Karpas-422 (cell line): Measurements from ENCODE around the gene SUPT16H. TPM values are rescaled to one million over a fixed set of nuclear protein-coding genes. Genes with fewer than 3 reads are reported as not detected.
"Not testable (repeated sequence)": the region's sequence is repeated elsewhere in the genome, so short reads cannot be mapped to it uniquely, and the experiment has no call there.

ENCODE experiments used
- DNase-seq: peaks from one replicate; pipeline ENCODE4 v3.0.0-alpha.2; 2015
- H2AFZ ChIP-seq: fragments of 200-600 bp; sonication (generic); 2 replicates; pipeline ENCODE4 v1.6.1; 2014; ENCODE audit warnings: antibody characterized with exemption, low read length, mixed read lengths
- H3K27ac ChIP-seq: fragments of 200-600 bp; sonication (generic); 2 replicates; pipeline ENCODE4 v1.5.1; 2014; ENCODE audit warnings: mild to moderate bottlenecking, low read length, moderate library complexity
- H3K27me3 ChIP-seq: fragments of 200-600 bp; sonication (generic); 2 replicates; pipeline ENCODE4 v1.6.1; 2014; ENCODE audit warnings: low read length, mixed read lengths
- H3K36me3 ChIP-seq: fragments of 200-600 bp; sonication (generic); 2 replicates; pipeline ENCODE4 v1.6.1; 2014; ENCODE audit warnings: low read length, mixed read lengths; ENCODE audit not compliant: insufficient read depth
- H3K4me1 ChIP-seq: fragments of 200-600 bp; sonication (generic); 2 replicates; pipeline ENCODE4 v1.6.1; 2014; ENCODE audit warnings: mild to moderate bottlenecking, low read length, mixed read lengths
- H3K4me2 ChIP-seq: fragments of 200-600 bp; sonication (generic); 2 replicates; pipeline ENCODE4 v1.6.1; 2014; ENCODE audit warnings: low read length, low read depth, mild to moderate bottlenecking; ENCODE audit not compliant: poor library complexity, severe bottlenecking
- H3K4me3 ChIP-seq: fragments of 200-600 bp; sonication (generic); 2 replicates; pipeline ENCODE4 v1.5.1; 2014; ENCODE audit warnings: mild to moderate bottlenecking, antibody characterized with exemption, low read length, mixed read lengths
- H3K79me2 ChIP-seq: fragments of 200-600 bp; sonication (generic); 2 replicates; pipeline ENCODE4 v1.6.1; 2014; ENCODE audit warnings: mild to moderate bottlenecking, low read length, mixed read lengths
- H3K9ac ChIP-seq: fragments of 200-600 bp; sonication (generic); 2 replicates; pipeline ENCODE4 v1.6.0; 2014; ENCODE audit warnings: low read length
- H3K9me2 ChIP-seq: fragments of 200-600 bp; sonication (generic), shearing (Covaris generic); replicated peaks from 2 replicates; pipeline ENCODE4 v1.6.0; 2014; ENCODE audit warnings: mild to moderate bottlenecking, low read length, moderate library complexity; ENCODE audit not compliant: insufficient read depth
- H3K9me3 ChIP-seq: fragments of 300-700, 200-600 bp; sonication (generic); 2 replicates; pipeline ENCODE4 v1.6.1; 2014; ENCODE audit warnings: low read length, mixed read lengths
- H4K20me1 ChIP-seq: fragments of 200-600 bp; sonication (generic); 2 replicates; pipeline ENCODE4 v1.6.1; 2014; ENCODE audit warnings: mild to moderate bottlenecking, antibody characterized with exemption, low read length, low read depth; ENCODE audit not compliant: insufficient read depth
- total RNA-seq: library from RNA; depleted of rRNA; stranded (reverse); fragments of >200 nt; shearing (Covaris generic); gene quantifications from 2 replicates; pipeline ENCODE4 v1.2.3, GENCODE V29; 2014; ENCODE audit warnings: low replicate concordance

SUPT16H gene
- total RNA-seq, 1 experiment from 2014 or later = 102 TPM

- Histone ChIP-seq H3K36me3 (peaks cover 44% of the 10 kb centered on the region), H3K4me1 (peaks cover 44% of the 10 kb centered on the region), H3K4me2 (peak overlapping the region; percentile 85), H4K20me1 (peaks cover 20% of the 10 kb centered on the region), H3K27ac (peak overlapping the region; percentile 74), H3K79me2 (peaks cover 57% of the 10 kb centered on the region), H3K4me3 (peak overlapping the region; percentile 83), H2AFZ (no peak overlapping the region), H3K9me2 (no peaks in the 10 kb centered on the region), H3K9me3 (no peaks in the 10 kb centered on the region), H3K27me3 (no peaks in the 10 kb centered on the region), H3K9ac (peak overlapping the region; percentile 87)
- DNase-seq = peak; percentile 87
Measured at GRCh38 chr14:21382886-21383847, 652 bp downstream of the SUPT16H start.

- DNase-seq = peak; percentile 65
- Histone ChIP-seq H3K4me2 (peak overlapping the region; percentile 85), H3K4me1 (peaks cover 44% of the 10 kb centered on the region), H3K4me3 (peak overlapping the region; percentile 83), H3K79me2 (peaks cover 68% of the 10 kb centered on the region), H3K27ac (peak overlapping the region; percentile 74), H3K36me3 (peaks cover 48% of the 10 kb centered on the region), H4K20me1 (peaks cover 31% of the 10 kb centered on the region), H3K27me3 (no peaks in the 10 kb centered on the region), H2AFZ (no peak overlapping the region), H3K9ac (peak overlapping the region; percentile 87), H3K9me2 (no peaks in the 10 kb centered on the region), H3K9me3 (no peaks in the 10 kb centered on the region)
Measured at GRCh38 chr14:21382095-21382494, 1.7 kb downstream of the SUPT16H start.

- no peaks in the 10 kb centered on the region for H3K9me3 ChIP-seq
- H3K36me3 ChIP-seq = peaks cover 58% of the 10 kb centered on the region; the same call in 1 of the 2 replicates
- H3K9ac ChIP-seq = no peak overlapping the region
- peaks cover 53% of the 10 kb centered on the region for H4K20me1 ChIP-seq
- H3K79me2 ChIP-seq = peaks cover 95% of the 10 kb centered on the region
- no peak overlapping the region for H3K4me2 ChIP-seq
- H3K4me1 ChIP-seq = peaks cover 27% of the 10 kb centered on the region
- no peak overlapping the region for H3K27ac ChIP-seq
- no peak for DNase-seq
- no peak overlapping the region for H3K4me3 ChIP-seq
- no peak overlapping the region for H2AFZ ChIP-seq
- H3K9me2 ChIP-seq = no peaks in the 10 kb centered on the region
- H3K27me3 ChIP-seq = no peaks in the 10 kb centered on the region
Measured at GRCh38 chr14:21379338-21379737, 4.5 kb downstream of the SUPT16H start.

GRCh38 chr14:21373980-21374379, 9.8 kb downstream of the SUPT16H start:
- peaks cover 84% of the 10 kb centered on the region; the same call in 1 of the 2 replicates for H3K36me3 ChIP-seq

GRCh38 chr14:21372814-21373213, 11.0 kb downstream of the SUPT16H start:
- not testable (repeated sequence) for H3K4me3 ChIP-seq, H3K9me3 ChIP-seq, H3K9me2 ChIP-seq, H3K4me1 ChIP-seq, H2AFZ ChIP-seq, H3K4me2 ChIP-seq, DNase-seq, H3K27ac ChIP-seq, H3K27me3 ChIP-seq, H3K9ac ChIP-seq
- Histone ChIP-seq H4K20me1 (peaks cover 47% of the 10 kb centered on the region), H3K36me3 (peaks cover 84% of the 10 kb centered on the region; the same call in 1 of the 2 replicates), H3K79me2 (peaks cover 73% of the 10 kb centered on the region)

More at GRCh38 chr14:21373980-21374379, 9.8 kb downstream of the SUPT16H start:
- no peaks in the 10 kb centered on the region for H3K27me3 ChIP-seq
- no peak overlapping the region for H3K4me2 ChIP-seq
- H3K9me3 ChIP-seq = no peaks in the 10 kb centered on the region
- H3K9me2 ChIP-seq = no peaks in the 10 kb centered on the region
- H4K20me1 ChIP-seq = peaks cover 54% of the 10 kb centered on the region
- H3K4me3 ChIP-seq = no peak overlapping the region
- peaks cover 77% of the 10 kb centered on the region for H3K79me2 ChIP-seq
- H3K4me1 ChIP-seq = no peaks in the 10 kb centered on the region
- no peak for DNase-seq
- no peak overlapping the region for H3K27ac ChIP-seq
- H2AFZ ChIP-seq = no peak overlapping the region
- H3K9ac ChIP-seq = no peak overlapping the region

- Histone ChIP-seq H3K79me2 (peaks cover 46% of the 10 kb centered on the region), H3K27me3 (no peaks in the 10 kb centered on the region), H3K27ac (no peak overlapping the region), H3K4me3 (no peak overlapping the region), H3K9ac (no peak overlapping the region), H3K4me1 (no peaks in the 10 kb centered on the region), H2AFZ (no peak overlapping the region), H3K9me2 (no peaks in the 10 kb centered on the region), H3K9me3 (no peaks in the 10 kb centered on the region), H3K4me2 (no peak overlapping the region), H3K36me3 (peaks cover 88% of the 10 kb centered on the region), H4K20me1 (peaks cover 24% of the 10 kb centered on the region)
- DNase-seq = no peak
Measured at GRCh38 chr14:21369949-21370679, 13.7 kb downstream of the SUPT16H start.

- Histone ChIP-seq H3K4me3 (no peak overlapping the region), H3K9ac (no peak overlapping the region), H3K36me3 (peaks cover 96% of the 10 kb centered on the region), H3K79me2 (peaks cover 24% of the 10 kb centered on the region), H4K20me1 (peaks cover 13% of the 10 kb centered on the region), H3K9me3 (no peaks in the 10 kb centered on the region), H3K27me3 (no peaks in the 10 kb centered on the region), H2AFZ (no peak overlapping the region), H3K4me2 (no peak overlapping the region), H3K27ac (no peak overlapping the region), H3K9me2 (no peaks in the 10 kb centered on the region), H3K4me1 (no peaks in the 10 kb centered on the region)
- DNase-seq = no peak
Measured at GRCh38 chr14:21367582-21368144, 16.2 kb downstream of the SUPT16H start.

GRCh38 chr14:21356511-21356910, 27.3 kb downstream of the SUPT16H start:
- no peak for DNase-seq
- no peak overlapping the region for H3K9ac ChIP-seq

More at GRCh38 chr14:21356511-21356910, 27.3 kb downstream of the SUPT16H start:
- H3K4me2 ChIP-seq = no peak overlapping the region
- no peak overlapping the region for H3K27ac ChIP-seq
- H3K27me3 ChIP-seq = no peaks in the 10 kb centered on the region
- no peak overlapping the region for H3K4me3 ChIP-seq
- H3K4me1 ChIP-seq = no peaks in the 10 kb centered on the region
- peaks cover 34% of the 10 kb centered on the region for H4K20me1 ChIP-seq
- no peaks in the 10 kb centered on the region for H3K9me2 ChIP-seq
- H2AFZ ChIP-seq = no peak overlapping the region
- no peaks in the 10 kb centered on the region; the same call in 1 of the 2 replicates for H3K79me2 ChIP-seq
- H3K9me3 ChIP-seq = no peaks in the 10 kb centered on the region
- peaks cover 84% of the 10 kb centered on the region for H3K36me3 ChIP-seq
